Measurements from ENCODE around the gene CDC42EP4. TPM values are rescaled to one million over a fixed set of nuclear protein-coding genes. Genes with fewer than 3 reads are reported as not detected.

CDC42EP4 gene
- total RNA-seq, 1 donor: 54.8 TPM

DNA sequence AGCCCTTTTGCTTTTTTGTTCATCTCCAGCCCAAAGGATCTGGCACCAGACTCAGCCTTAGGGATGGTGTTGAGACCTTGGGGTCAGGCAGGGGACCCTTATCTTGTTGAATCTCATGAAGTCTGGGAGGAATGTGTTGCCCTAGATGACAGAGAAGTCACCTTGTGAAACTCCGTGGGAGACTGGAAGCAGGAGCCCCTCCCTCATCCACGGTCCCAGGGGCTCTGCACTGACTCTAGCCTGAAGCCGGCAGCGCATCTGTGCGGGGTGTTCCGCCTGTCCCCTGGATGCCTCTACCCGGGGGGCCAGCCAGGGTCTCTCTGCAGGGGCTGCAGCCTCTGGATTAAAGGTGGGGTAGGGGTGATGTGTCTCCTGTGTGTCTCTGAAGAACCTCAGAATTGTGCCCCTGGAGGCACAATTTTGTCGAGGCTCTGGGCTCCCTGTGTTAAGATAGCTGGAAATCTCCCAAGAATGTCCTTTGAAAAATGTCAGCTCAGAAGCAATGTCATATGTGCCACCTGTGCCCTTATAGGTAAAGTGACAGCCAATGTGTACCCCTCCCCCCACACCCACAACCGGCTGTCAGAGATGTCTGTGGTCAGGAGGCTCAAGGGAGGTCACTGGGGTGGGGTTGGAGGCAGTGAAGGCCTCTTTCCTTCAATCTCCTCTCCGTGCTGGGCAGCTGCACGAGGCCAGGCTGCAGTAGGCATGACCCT, 32.1 kb upstream of the CDC42EP4 start:
- no peak for DNase-seq (ENCODE audit: low read depth)
- H3K4me3 ChIP-seq (ENCODE audit: low read depth, low read length): no peak overlapping the region
- TF ChIP-seq, protein P1, sequence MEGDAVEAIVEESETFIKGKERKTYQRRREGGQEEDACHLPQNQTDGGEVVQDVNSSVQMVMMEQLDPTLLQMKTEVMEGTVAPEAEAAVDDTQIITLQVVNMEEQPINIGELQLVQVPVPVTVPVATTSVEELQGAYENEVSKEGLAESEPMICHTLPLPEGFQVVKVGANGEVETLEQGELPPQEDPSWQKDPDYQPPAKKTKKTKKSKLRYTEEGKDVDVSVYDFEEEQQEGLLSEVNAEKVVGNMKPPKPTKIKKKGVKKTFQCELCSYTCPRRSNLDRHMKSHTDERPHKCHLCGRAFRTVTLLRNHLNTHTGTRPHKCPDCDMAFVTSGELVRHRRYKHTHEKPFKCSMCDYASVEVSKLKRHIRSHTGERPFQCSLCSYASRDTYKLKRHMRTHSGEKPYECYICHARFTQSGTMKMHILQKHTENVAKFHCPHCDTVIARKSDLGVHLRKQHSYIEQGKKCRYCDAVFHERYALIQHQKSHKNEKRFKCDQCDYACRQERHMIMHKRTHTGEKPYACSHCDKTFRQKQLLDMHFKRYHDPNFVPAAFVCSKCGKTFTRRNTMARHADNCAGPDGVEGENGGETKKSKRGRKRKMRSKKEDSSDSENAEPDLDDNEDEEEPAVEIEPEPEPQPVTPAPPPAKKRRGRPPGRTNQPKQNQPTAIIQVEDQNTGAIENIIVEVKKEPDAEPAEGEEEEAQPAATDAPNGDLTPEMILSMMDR (IDR thresholded peaks at IDR 0.05; ENCODE audit: insufficient read depth, low read depth, low read length): no peak

DNA sequence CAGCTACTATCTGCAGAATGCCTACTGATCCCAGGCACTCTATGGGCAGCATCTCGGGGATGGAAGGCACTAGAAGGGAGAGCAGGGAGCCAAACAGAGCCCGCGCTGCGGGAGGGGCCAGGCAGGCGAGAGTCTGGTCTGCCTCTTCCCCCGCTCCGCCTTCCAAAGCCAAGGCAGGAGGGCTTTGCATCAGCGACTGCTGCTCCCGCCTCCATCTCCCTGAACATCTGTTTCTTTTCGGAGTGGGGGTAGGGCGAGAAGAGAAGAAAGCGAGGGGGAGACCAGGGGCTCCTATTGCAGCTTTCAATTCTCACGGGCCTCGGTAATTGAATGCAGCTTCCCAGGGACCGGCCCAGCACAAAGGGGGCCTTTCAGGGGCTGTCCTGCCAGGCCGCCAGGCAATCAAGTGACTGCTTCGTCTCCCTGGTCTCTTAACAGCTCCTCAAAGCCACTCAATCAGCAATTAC, 31.4 kb upstream of the CDC42EP4 start:
- TF ChIP-seq, protein P1 (IDR thresholded peaks at IDR 0.05; ENCODE audit: insufficient read depth, low read depth, low read length): no peak
- peak; percentile 88 for DNase-seq (ENCODE audit: low read depth)
- H3K4me3 ChIP-seq (ENCODE audit: low read depth, low read length): peak overlapping the region; percentile 34

DNA sequence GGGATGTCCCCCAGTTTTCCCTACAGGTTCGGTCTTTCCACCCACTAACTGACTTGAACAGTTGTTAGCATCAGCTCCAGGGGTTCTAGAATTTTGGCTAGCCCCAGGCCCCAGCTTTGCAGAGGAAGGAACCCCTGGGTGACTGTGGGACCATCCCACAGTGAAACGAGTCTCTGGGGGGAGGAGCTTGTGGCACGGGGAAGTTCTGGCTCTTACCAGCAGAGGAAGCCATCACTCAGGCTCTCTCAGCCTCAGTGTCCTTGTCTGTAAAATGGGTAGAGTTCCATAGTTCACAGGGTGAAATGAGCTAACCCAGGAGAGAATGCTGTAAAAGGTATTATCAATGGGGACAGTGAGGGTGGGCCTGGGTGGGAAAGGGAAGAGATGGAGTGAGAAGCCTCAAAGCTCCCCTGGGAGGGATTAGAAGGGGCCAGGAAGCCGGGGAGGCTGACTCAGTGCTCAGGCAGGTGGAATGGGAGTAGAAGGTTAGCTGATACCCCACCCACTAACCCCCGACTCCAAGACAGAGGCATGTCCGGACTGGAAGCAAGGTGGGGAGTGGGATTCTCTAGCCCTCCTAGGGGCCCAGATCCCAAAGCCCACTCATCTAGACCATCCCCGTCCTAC, 30.9 kb upstream of the CDC42EP4 start:
- TF ChIP-seq, protein P1 (IDR thresholded peaks at IDR 0.05; ENCODE audit: insufficient read depth, low read depth, low read length): no peak

DNA sequence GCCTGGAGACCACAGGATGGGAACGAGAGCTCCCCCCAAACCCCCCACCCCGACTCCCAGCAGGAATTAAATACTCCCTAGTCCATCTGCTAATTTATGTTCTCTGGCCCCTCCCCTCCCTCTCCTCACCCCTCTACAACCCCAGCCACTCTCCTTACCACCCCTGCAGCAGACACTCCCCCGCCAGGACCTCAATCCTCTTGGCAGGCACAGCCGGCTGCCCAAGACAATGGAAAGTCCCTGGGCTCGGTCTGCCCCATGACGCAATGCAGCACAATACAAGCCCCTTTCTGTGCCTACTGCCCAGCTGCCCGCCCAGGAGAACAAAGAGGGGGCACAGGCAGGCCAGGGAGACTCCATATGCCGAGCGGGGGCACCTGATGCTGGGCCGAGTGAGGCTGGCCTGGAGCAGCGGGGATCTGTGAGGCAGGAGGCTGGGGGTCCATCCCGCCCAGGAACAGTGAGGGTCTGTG, 30.3 kb upstream of the CDC42EP4 start:
- H3K4me3 ChIP-seq (ENCODE audit: low read depth, low read length): no peak overlapping the region
- DNase-seq (ENCODE audit: low read depth): peak; percentile 84
- TF ChIP-seq, protein P1 (IDR thresholded peaks at IDR 0.05; ENCODE audit: insufficient read depth, low read depth, low read length): no peak

More for the DNA sequence above, 30.9 kb upstream of the CDC42EP4 start:
- peak; percentile 74 for DNase-seq (ENCODE audit: low read depth)
- H3K4me3 ChIP-seq (ENCODE audit: low read depth, low read length): peak overlapping the region; percentile 34

DNA sequence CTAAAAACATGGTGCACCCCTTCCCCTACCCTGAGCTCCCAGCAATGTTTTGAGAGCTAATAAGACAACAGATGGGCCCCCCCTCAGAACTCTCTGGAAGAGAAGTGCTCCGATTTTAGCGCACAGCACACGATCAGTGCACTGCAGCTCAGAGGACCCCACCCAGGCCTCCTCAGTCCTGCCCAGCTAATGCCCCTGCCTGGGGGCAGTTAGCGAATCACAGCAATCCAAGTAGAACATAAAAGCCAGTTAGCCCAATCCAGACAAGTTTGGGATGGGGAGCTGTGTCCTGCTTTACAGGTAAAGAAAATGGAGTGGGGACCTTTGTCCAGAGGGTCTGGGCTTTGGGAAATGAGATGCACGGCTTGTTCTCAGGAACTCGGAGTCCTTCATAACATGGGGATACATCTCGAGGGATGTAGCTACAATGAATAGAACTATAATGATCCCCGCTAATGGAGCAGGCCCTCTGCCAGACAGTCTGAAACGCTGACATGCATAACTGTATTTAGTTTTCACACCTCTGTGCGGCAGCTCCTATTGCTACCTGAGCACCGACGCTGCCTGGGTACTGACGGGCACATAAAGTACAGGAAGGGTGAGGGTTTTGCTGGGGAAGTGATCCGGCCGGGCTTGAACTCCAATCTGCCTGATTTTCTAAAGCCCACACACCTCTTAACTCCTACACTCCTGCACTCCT, 29.7 kb upstream of the CDC42EP4 start:
- DNase-seq (ENCODE audit: low read depth): no peak
- no peak overlapping the region for H3K4me3 ChIP-seq (ENCODE audit: low read depth, low read length)
- TF ChIP-seq, protein P1 (IDR thresholded peaks at IDR 0.05; ENCODE audit: insufficient read depth, low read depth, low read length): no peak

DNA sequence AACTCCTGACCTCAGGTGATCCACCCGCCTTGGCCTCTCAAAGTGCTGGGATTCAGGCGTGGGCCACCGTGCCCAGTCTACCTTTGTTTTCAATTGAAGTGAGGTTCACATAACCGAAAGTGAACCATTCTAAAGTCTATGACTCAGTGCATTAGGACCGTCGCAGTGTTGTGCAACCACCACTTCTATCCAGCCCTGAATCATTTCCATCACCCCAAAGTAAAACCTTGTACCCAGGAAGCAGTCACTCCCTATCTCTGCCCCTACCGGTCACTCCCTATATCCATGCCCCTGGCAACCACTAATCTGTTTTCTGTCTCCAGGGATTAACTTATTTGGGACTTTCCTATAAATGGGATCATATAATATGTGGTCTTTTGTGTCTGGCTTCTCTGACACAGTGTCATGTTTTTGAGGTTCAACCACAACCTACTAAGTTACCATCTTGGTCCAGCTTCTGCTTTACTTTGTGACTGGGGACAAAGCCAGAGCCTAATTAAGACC, 28.3 kb upstream of the CDC42EP4 start:
- TF ChIP-seq, protein P1 (IDR thresholded peaks at IDR 0.05; ENCODE audit: insufficient read depth, low read depth, low read length): peak; percentile 54
- no peak overlapping the region for H3K4me3 ChIP-seq (ENCODE audit: low read depth, low read length)
- peak; percentile 96 for DNase-seq (ENCODE audit: low read depth)

Measured in fibroblast of villous mesenchyme (primary cell).